ENCODE data around the gene PLA2G2F. TPM values are rescaled to one million over a fixed set of nuclear protein-coding genes. Genes with fewer than 3 reads are reported as not detected.

PLA2G2F gene
- total and polyA plus RNA-seq, 2 donors (not counting 3 experiments of a cell fraction or from before 2014, with no cell fraction given), result not detected

DNA sequence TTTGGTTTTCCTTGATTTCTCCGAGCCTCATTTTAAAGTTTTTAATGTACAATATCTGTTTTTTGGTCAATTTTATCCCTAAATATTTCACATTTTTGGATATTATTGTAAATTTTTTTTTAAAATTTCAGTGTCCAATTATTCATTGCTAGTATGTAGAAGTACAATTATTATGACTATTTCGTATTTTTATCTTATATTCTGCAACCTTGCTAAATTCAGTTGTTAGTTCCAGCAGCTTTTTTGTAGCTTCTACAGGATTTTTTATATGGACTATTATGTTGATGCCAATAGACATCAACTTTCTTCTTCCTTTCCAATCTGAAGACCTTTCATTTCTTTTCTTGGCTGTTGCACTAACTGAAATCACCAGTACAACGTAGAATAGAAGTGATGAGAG, 4.1 kb upstream of the PLA2G2F start:
- intact Hi-C loops (cut with micrococcal nuclease) (no loop called here), dilution Hi-C loops (cut with MboI; ENCODE audit: extremely low pct_ligation_motif_present, low sequenced_read_pairs) (no loop called here)
- FAIRE-seq (no peak), DNase-seq (ENCODE audit: low read depth, low spot score) (no peak)
- no peak for TF ChIP-seq MAX (IDR thresholded peaks at IDR 0.05; ENCODE audit: insufficient read depth, insufficient read length)
- no peak for TF ChIP-seq POLR2AphosphoS5 (IDR thresholded peaks at IDR 0.05; ENCODE audit: insufficient read depth, low read depth, low read length)
- no peak for TF ChIP-seq POLR2A (IDR thresholded peaks at IDR 0.05; ENCODE audit: low read depth, low read length)
- TF ChIP-seq GATA2 (IDR thresholded peaks at IDR 0.05; ENCODE audit: insufficient read depth, insufficient read length, low read depth, low read length), result no peak
- TF ChIP-seq, protein P1, sequence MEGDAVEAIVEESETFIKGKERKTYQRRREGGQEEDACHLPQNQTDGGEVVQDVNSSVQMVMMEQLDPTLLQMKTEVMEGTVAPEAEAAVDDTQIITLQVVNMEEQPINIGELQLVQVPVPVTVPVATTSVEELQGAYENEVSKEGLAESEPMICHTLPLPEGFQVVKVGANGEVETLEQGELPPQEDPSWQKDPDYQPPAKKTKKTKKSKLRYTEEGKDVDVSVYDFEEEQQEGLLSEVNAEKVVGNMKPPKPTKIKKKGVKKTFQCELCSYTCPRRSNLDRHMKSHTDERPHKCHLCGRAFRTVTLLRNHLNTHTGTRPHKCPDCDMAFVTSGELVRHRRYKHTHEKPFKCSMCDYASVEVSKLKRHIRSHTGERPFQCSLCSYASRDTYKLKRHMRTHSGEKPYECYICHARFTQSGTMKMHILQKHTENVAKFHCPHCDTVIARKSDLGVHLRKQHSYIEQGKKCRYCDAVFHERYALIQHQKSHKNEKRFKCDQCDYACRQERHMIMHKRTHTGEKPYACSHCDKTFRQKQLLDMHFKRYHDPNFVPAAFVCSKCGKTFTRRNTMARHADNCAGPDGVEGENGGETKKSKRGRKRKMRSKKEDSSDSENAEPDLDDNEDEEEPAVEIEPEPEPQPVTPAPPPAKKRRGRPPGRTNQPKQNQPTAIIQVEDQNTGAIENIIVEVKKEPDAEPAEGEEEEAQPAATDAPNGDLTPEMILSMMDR (IDR thresholded peaks at IDR 0.05; ENCODE audit: extremely low read depth in 1 of 2, insufficient read depth in 1 of 2, low read depth in 1 of 2, low read length in 2 of 2), result no peak
- TF ChIP-seq FOS (IDR thresholded peaks at IDR 0.05; ENCODE audit: borderline replicate concordance, insufficient read depth, low read length), result no peak
- no peak for TF ChIP-seq MYC (IDR thresholded peaks at IDR 0.05; ENCODE audit: low read depth, low read length)
- TF ChIP-seq JUN (IDR thresholded peaks at IDR 0.05; ENCODE audit: borderline replicate concordance, insufficient read depth, insufficient read length, low read depth), result no peak
- TF ChIP-seq EZH2 (IDR thresholded peaks at IDR 0.05; ENCODE audit: borderline replicate concordance, low read depth, low read length, severe bottlenecking), result no peak
- ChIA-PET POLR2A (no interaction called here), CTCF (interaction anchor here (0.9 kb wide), 1 partner anchor 24 kb away, joined by 3 read pairs; no protein-coding TSS in a partner anchor)
- no peak overlapping the region for H2AFZ ChIP-seq (ENCODE audit: low read depth, low read length)
- no peaks in the 10 kb centered on the region for H3K9me1 ChIP-seq (replicated peaks; ENCODE audit: control insufficient read depth, extremely low read depth, insufficient read depth, low read length)
- no TSS peak for BruUV-seq (replicated peaks)
- no peak overlapping the region for H3K9ac ChIP-seq (replicated peaks; ENCODE audit: extremely low read depth, insufficient read depth, low read length)
- H3K4me3 ChIP-seq (replicated peaks in 1 of 3; ENCODE audit: insufficient read depth in 1 of 3, low read depth in 1 of 3, low read length in 3 of 3), result no peak overlapping the region
- H3K9me3 ChIP-seq (replicated peaks; ENCODE audit: control insufficient read depth, insufficient read depth, low read length), result no peaks in the 10 kb centered on the region
- H3K27me3 ChIP-seq (ENCODE audit: control insufficient read depth in 2 of 2, insufficient read depth in 2 of 2, low read length in 2 of 2), result no peaks in the 10 kb centered on the region
- no peak overlapping the region for H3K4me2 ChIP-seq (ENCODE audit: insufficient read depth, low read length)
- no peaks in the 10 kb centered on the region for H3K4me1 ChIP-seq (ENCODE audit: control insufficient read depth, extremely low read depth, insufficient read depth, low read length)
- H3K79me2 ChIP-seq (ENCODE audit: control insufficient read depth, insufficient read depth, low read length), result no peaks in the 10 kb centered on the region
- H3K27ac ChIP-seq (ENCODE audit: insufficient read depth, low read depth, low read length), result no peak overlapping the region
- H4K20me1 ChIP-seq (replicated peaks; ENCODE audit: control insufficient read depth, extremely low read depth, insufficient read depth, low read length), result no peaks in the 10 kb centered on the region
- no peaks in the 10 kb centered on the region for H3K36me3 ChIP-seq (ENCODE audit: control insufficient read depth in 2 of 2, extremely low read depth in 1 of 2, insufficient read depth in 2 of 2, low read length in 2 of 2)

Data from endothelial cell of umbilical vein (primary cell).